Psoas muscle (tissue), 8 donors: Measurements from ENCODE around the gene PLAGL2. TPM values are rescaled to one million over a fixed set of nuclear protein-coding genes. Genes with fewer than 3 reads are reported as not detected.

Experiments used
- ATAC-seq, 4 donors: fragments of 200-7000 bp; cut with Tn5 transposase; one replicate each; pipeline ENCODE4 v1.9.1; 2020; ENCODE audit warnings: moderate library complexity in 3 of 4, mild to moderate bottlenecking in 2 of 4
- DNase-seq, 2 donors: peaks; one replicate each; pipeline ENCODE4 v3.0.0-alpha.2; 2020
- H3K27ac ChIP-seq: fragments of 200-600 bp; one replicate; pipeline ENCODE4 v1.8.0; 2022
- H3K27me3 ChIP-seq, 3 donors: fragments of 200-600 bp in 1 of 3; one replicate each; pipeline versions ENCODE4 v1.6.1 to v1.8.0; 2013 to 2022; ENCODE audit warnings: low read length in 2 of 3, mild to moderate bottlenecking in 2 of 3, moderate library complexity in 1 of 3; ENCODE audit not compliant: insufficient read depth in 3 of 3
- H3K36me3 ChIP-seq, 2 donors: fragments of 200-600 bp in 1 of 2; one replicate each; pipeline versions ENCODE4 v1.6.1 to v1.8.0; 2013 to 2022; ENCODE audit warnings: low read depth in 1 of 2, mild to moderate bottlenecking in 1 of 2, moderate library complexity in 1 of 2; ENCODE audit not compliant: insufficient read depth in 1 of 2
- H3K4me1 ChIP-seq: fragments of 200-600 bp; one replicate; pipeline ENCODE4 v1.8.0; 2022
- H3K4me3 ChIP-seq: fragments of 200-600 bp; one replicate; pipeline ENCODE4 v1.8.0; 2022; ENCODE audit warnings: mild to moderate bottlenecking
- H3K9me3 ChIP-seq: fragments of 200-600 bp; one replicate; pipeline ENCODE4 v1.8.0; 2022
- CTCF ChIP-seq: fragments of 200-600 bp; IDR thresholded peaks from one replicate; pipeline ENCODE4 v1.8.0; 2022; ENCODE audit warnings: antibody characterized with exemption
- WGBS, 3 donors: extraction: QIAGEN DNeasy Blood & Tissue Kit; methylation state at CpG; one replicate each; pipeline versions ENCODE4 v1.1.6 to v1.1.7; 2013; 5-methylcytosine and 5-hydroxymethylcytosine counted together
- intact Hi-C, 2 donors: fragments of 100-400 bp; cut with DNase I; formaldehyde crosslinking; loops; one replicate each; pipeline versions ENCODE4 v1.11.0 to v1.14.2; 2022
- polyA plus RNA-seq, 3 donors: library from polyadenylated mRNA; stranded (reverse); fragments of 200-250 nt; gene quantifications; one replicate each; pipeline ENCODE4 v1.2.3, GENCODE V29; 2013
- total RNA-seq, 4 donors: library from RNA; stranded (reverse); fragmentation: NEBNext Ultra II Directional in 2 of 4; extraction: Animal tissue kit (Norgen Biotek cat#: 25700) in 2 of 4; gene quantifications; one replicate each; pipeline versions ENCODE4 v1.2.1 to v1.2.4, GENCODE V29; 2021 to 2023
- donor health status: healthy with polysubstance abuse.
- donor health status: DM: no; HTN: no; CAD: no; lungs with moderate emphysema.
- donor health status: Bipolar disorder and iron deficiency.
- donor health status: healthy.
- donor health status: DM: yes; HTN: yes; CAD: no.
- donor health status: DM: no; HTN: no; CAD: no.
- donor health status: DM: no; HTN: no; CAD: no.
- donor health status: DM: yes; HTN: yes; CAD: no.

PLAGL2 gene
- total and polyA plus RNA-seq, 7 donors = 1.7 to 9.6 (median 5.2) TPM

GRCh38 chr20:32188376-32189122 is 19.0 kb downstream of the PLAGL2 start:
- no peaks in the 10 kb centered on the region for H3K27me3 ChIP-seq
- WGBS, 3 donors = 94 to 95% (median 95%) methylated on average over 17 of the region's 17 CpGs
- intact Hi-C loops = no loop called here
- no peak overlapping the region for H3K4me3 ChIP-seq
- H3K27ac ChIP-seq = no peak overlapping the region
- DNase-seq (peak in 1 of 2 donors; percentile 48), ATAC-seq (no peak)
- H3K9me3 ChIP-seq = no peaks in the 10 kb centered on the region
- peaks cover 28% of the 10 kb centered on the region for H3K4me1 ChIP-seq
- no peak for TF ChIP-seq CTCF
- H3K36me3 ChIP-seq = peaks cover 0 to 2% of the 10 kb centered on the region in 2 donors

- Histone ChIP-seq H3K27ac (no peak overlapping the region), H3K4me3 (no peak overlapping the region), H3K4me1 (peaks cover 16% of the 10 kb centered on the region), H3K9me3 (no peaks in the 10 kb centered on the region), H3K36me3 (no peaks in the 10 kb centered on the region), H3K27me3 (no peaks in the 10 kb centered on the region)
- DNase-seq (no peak), ATAC-seq (no peak)
- intact Hi-C loops = no loop called here
- WGBS, 3 donors = 96 to 97% (median 96%) methylated on average over 1 of the region's 1 CpG
- TF ChIP-seq CTCF = no peak
Observed at GRCh38 chr20:32186506-32186905, 21.0 kb downstream of the PLAGL2 start.

GRCh38 chr20:32184961-32185603 is 22.5 kb downstream of the PLAGL2 start:
- TF ChIP-seq CTCF = no peak

GRCh38 chr20:32183947-32184635 is 23.5 kb downstream of the PLAGL2 start:
- H3K4me3 ChIP-seq = no peak overlapping the region
- TF ChIP-seq CTCF = no peak
- no peaks in the 10 kb centered on the region for H3K27me3 ChIP-seq
- H3K4me1 ChIP-seq = peaks cover 8% of the 10 kb centered on the region
- no peaks in the 10 kb centered on the region for H3K9me3 ChIP-seq
- 87 to 90% (median 87%) methylated on average over 4 of the region's 4 CpGs for WGBS, 3 donors
- H3K36me3 ChIP-seq = no peaks in the 10 kb centered on the region
- intact Hi-C loops = no loop called here
- ATAC-seq (no peak), DNase-seq (peak in 1 of 2 donors; percentile 9)
- no peak overlapping the region for H3K27ac ChIP-seq

More at GRCh38 chr20:32184961-32185603, 22.5 kb downstream of the PLAGL2 start:
- H3K4me1 ChIP-seq = peaks cover 9% of the 10 kb centered on the region
- ATAC-seq (no peak), DNase-seq (no peak)
- no peaks in the 10 kb centered on the region for H3K36me3 ChIP-seq
- no peak overlapping the region for H3K27ac ChIP-seq
- H3K27me3 ChIP-seq = no peaks in the 10 kb centered on the region
- intact Hi-C loops = no loop called here
- no peaks in the 10 kb centered on the region for H3K9me3 ChIP-seq
- 64 to 67% (median 66%) methylated on average over 10 of the region's 10 CpGs for WGBS, 3 donors
- H3K4me3 ChIP-seq = no peak overlapping the region
